GM06990 (cell line): ENCODE results near the gene MYEF2.

Experiments used
- DNase-seq: peaks from one replicate; pipeline ENCODE4 v3.0.0-alpha.2; 2011; ENCODE audit not compliant: insufficient read length; ENCODE audit errors: extremely low read depth
- H3K27me3 ChIP-seq: replicated peaks from 2 replicates; pipeline ENCODE4 v1.6.0; 2011; ENCODE audit warnings: low read length; ENCODE audit not compliant: control insufficient read depth, insufficient read depth
- H3K36me3 ChIP-seq: 2 replicates; pipeline ENCODE4 v1.5.1; 2011; ENCODE audit warnings: low read length; ENCODE audit not compliant: control insufficient read depth, insufficient read depth
- H3K4me3 ChIP-seq: replicated peaks from 2 replicates; pipeline ENCODE4 v1.5.1; 2011; ENCODE audit warnings: low read depth, mild to moderate bottlenecking, control low read depth, low read length
- CTCF ChIP-seq: IDR thresholded peaks from 2 replicates; pipeline ENCODE4 v1.5.1; 2011; ENCODE audit warnings: low read length, control low read depth, mild to moderate bottlenecking, inconsistent platforms; ENCODE audit not compliant: insufficient read depth, poor library complexity, severe bottlenecking

Gene MYEF2

GRCh38 chr15:48185529-48185928 lies 7.4 kb upstream of the MYEF2 start:
- no peak for DNase-seq
- H3K36me3 ChIP-seq, result no peaks in the 10 kb centered on the region
- TF ChIP-seq CTCF, result no peak
- H3K27me3 ChIP-seq, result no peaks in the 10 kb centered on the region
- H3K4me3 ChIP-seq, result no peak overlapping the region

- no peak for DNase-seq
- Histone ChIP-seq H3K27me3 (no peaks in the 10 kb centered on the region), H3K4me3 (no peak overlapping the region)
Observed at GRCh38 chr15:48182749-48183148, 4.7 kb upstream of the MYEF2 start.

GRCh38 chr15:48178648-48178931 lies 495 bp upstream of the MYEF2 start:
- no peak for DNase-seq
- H3K27me3 ChIP-seq, result no peaks in the 10 kb centered on the region
- TF ChIP-seq CTCF, result no peak
- H3K4me3 ChIP-seq, result peak overlapping the region; percentile 76
- no peaks in the 10 kb centered on the region for H3K36me3 ChIP-seq

More at GRCh38 chr15:48182749-48183148, 4.7 kb upstream of the MYEF2 start:
- no peaks in the 10 kb centered on the region for H3K36me3 ChIP-seq
- TF ChIP-seq CTCF, result no peak

- no peak for DNase-seq
- H3K4me3 ChIP-seq, result peak overlapping the region; percentile 76
- TF ChIP-seq CTCF, result no peak
- no peaks in the 10 kb centered on the region for H3K36me3 ChIP-seq
- no peaks in the 10 kb centered on the region for H3K27me3 ChIP-seq
Observed at GRCh38 chr15:48177383-48177765, 721 bp downstream of the MYEF2 start.

GRCh38 chr15:48176957-48177356 lies 1.1 kb downstream of the MYEF2 start:
- peak overlapping the region; percentile 76 for H3K4me3 ChIP-seq
- no peaks in the 10 kb centered on the region for H3K27me3 ChIP-seq
- H3K36me3 ChIP-seq, result no peaks in the 10 kb centered on the region
- TF ChIP-seq CTCF, result no peak
- no peak for DNase-seq

GRCh38 chr15:48176112-48176511 lies 2.0 kb downstream of the MYEF2 start:
- no peak for TF ChIP-seq CTCF
- H3K27me3 ChIP-seq, result no peaks in the 10 kb centered on the region
- no peak overlapping the region for H3K4me3 ChIP-seq
- no peak for DNase-seq
- H3K36me3 ChIP-seq, result no peaks in the 10 kb centered on the region
